ENCODE results near the gene ADAMTS17. TPM values are rescaled to one million over a fixed set of nuclear protein-coding genes. Genes with fewer than 3 reads are reported as not detected.

The ADAMTS17 gene
- total and polyA plus RNA-seq, 9 of the 15 experiments (the other 6 are each of a cell fraction or from before 2014, with no cell fraction given) = 0.01 to 0.14 (median 0.07) TPM; not detected in 6

GRCh38 chr15:99955532-99955931 lies 386.2 kb downstream of the ADAMTS17 start (continued):
- TF ChIP-seq PTRF (tag; IDR thresholded peaks at IDR 0.05) = no peak

- no TSS peak for BruUV-seq (replicated peaks)
- in situ Hi-C loops (cut with MboI) (no loop called here), intact Hi-C loops (cut with micrococcal nuclease) (loop anchor here (10.0 kb wide), 1 partner anchor 180 kb away; no protein-coding TSS in a partner anchor)
- no peak overlapping the region for H2AFZ ChIP-seq (ENCODE audit: low read depth, low read length)
- H3K27ac ChIP-seq (ENCODE audit: extremely low read depth, low read depth, low read length) = no peak overlapping the region
- ATAC-seq = no peak
- no peak overlapping the region for H3K4me2 ChIP-seq (ENCODE audit: insufficient read depth, low read length)
- H3K9me1 ChIP-seq (ENCODE audit: control insufficient read depth, insufficient read depth, low read length) = no peaks in the 10 kb centered on the region
- 0% methylated on average over 1 of the region's 1 CpG for WGBS (ENCODE audit: insufficient coverage, low coverage, missing lambda C conversion rate)
- no peaks in the 10 kb centered on the region for H3K36me3 ChIP-seq (ENCODE audit: control insufficient read depth, insufficient read depth, low read length)
- CTCF ChIA-PET (ENCODE audit: low intra/inter-chr PET ratio) = no interaction called here
- FAIRE-seq = no peak
- 0 out of 5 replicates have a peak, but pooled peaks cover 0 to 3% of the 10 kb centered on the region in 2 experiments for H3K27me3 ChIP-seq (ENCODE audit: control insufficient read depth in 2 of 2, insufficient read depth in 2 of 2, low read length in 2 of 2)
- no peak overlapping the region for H3K9ac ChIP-seq (ENCODE audit: insufficient read depth in 1 of 2, low read depth in 2 of 2, low read length in 2 of 2)
- no peaks in the 10 kb centered on the region for H3K79me2 ChIP-seq (ENCODE audit: control insufficient read depth, insufficient read depth, low read length)
- POLR2A ChIA-PET = no interaction called here
- H3K4me1 ChIP-seq (replicated peaks in 1 of 2; ENCODE audit: control insufficient read depth in 2 of 2, insufficient read depth in 2 of 2, low read length in 2 of 2) = no peaks in the 10 kb centered on the region
- H4K20me1 ChIP-seq (replicated peaks; ENCODE audit: control insufficient read depth, insufficient read depth, low read length) = no peaks in the 10 kb centered on the region
- no peaks in the 10 kb centered on the region for H3K9me3 ChIP-seq (replicated peaks; ENCODE audit: control insufficient read depth, insufficient read depth, low read depth, low read length)
- DNase-seq (ENCODE audit: extremely low read depth in 1 of 4, low spot score in 3 of 4) = no peak
- no peak overlapping the region for H3K4me3 ChIP-seq
- TF ChIP-seq ZKSCAN8 (CRISPR knock-in tag; IDR thresholded peaks at IDR 0.05) (no peak), ZFX (CRISPR knock-in tag; IDR thresholded peaks at IDR 0.05) (no peak), SRSF1 (IDR thresholded peaks at IDR 0.05; ENCODE audit: low read depth, low read length) (no peak), RHOXF2B (CRISPR knock-in tag; conservative IDR thresholded peaks at IDR 0.05) (no peak), THAP7 (CRISPR knock-in tag; IDR thresholded peaks at IDR 0.05) (no peak), BCOR (IDR thresholded peaks at IDR 0.05) (no peak), NCOA6 (IDR thresholded peaks at IDR 0.05) (no peak), SRSF9 (IDR thresholded peaks at IDR 0.05; ENCODE audit: borderline replicate concordance, low read depth, low read length) (no peak), RFX5 (IDR thresholded peaks at IDR 0.05; ENCODE audit: low read depth, low read length) (no peak), ARID1B (IDR thresholded peaks at IDR 0.05) (no peak), DNMT1 (IDR thresholded peaks at IDR 0.05) (no peak)
- TF ChIP-seq, protein P1, sequence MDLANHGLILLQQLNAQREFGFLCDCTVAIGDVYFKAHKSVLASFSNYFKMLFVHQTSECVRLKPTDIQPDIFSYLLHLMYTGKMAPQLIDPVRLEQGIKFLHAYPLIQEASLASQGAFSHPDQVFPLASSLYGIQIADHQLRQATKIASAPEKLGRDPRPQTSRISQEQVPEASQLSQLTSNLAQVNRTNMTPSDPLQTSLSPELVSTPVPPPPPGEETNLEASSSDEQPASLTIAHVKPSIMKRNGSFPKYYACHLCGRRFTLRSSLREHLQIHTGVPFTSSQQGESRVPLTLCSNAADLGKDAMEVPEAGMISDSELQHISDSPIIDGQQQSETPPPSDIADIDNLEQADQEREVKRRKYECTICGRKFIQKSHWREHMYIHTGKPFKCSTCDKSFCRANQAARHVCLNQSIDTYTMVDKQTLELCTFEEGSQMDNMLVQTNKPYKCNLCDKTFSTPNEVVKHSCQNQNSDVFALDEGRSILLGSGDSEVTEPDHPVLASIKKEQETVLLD (IDR thresholded peaks at IDR 0.05) = no peak
These were observed 386.6 kb downstream of the ADAMTS17 start for GRCh38 chr15:99955181-99955525.
